Gastroesophageal sphincter (tissue), 4 donors: Measurements from ENCODE around the gene S100Z. TPM values are rescaled to one million over a fixed set of nuclear protein-coding genes. Genes with fewer than 3 reads are reported as not detected.

ENCODE experiments used
- ATAC-seq: fragments of 150-250 bp; one replicate; pipeline ENCODE4 v1.9.1; 2016; ENCODE audit warnings: mild to moderate bottlenecking, moderate library complexity
- H3K27ac ChIP-seq, 4 donors: fragments of 200-600 bp; sonication (generic) in 3 of 4; 1 replicate in 3 of 4; 2 replicates in 1 of 4; pipeline ENCODE4 v1.5.1; 2016 to 2019
- H3K27me3 ChIP-seq: fragments of 200-600 bp; sonication (generic); one replicate; pipeline ENCODE4 v1.5.1; 2019
- H3K36me3 ChIP-seq, 2 donors: fragments of 200-600 bp; sonication (generic); one replicate each; pipeline ENCODE4 v1.5.1; 2019; ENCODE audit warnings: control low read depth in 1 of 2
- H3K4me1 ChIP-seq, 3 donors: fragments of 200-600 bp; sonication (generic); 1 replicate in 2 of 3; 2 replicates in 1 of 3; pipeline ENCODE4 v1.5.1; 2016 to 2019; ENCODE audit warnings: control low read depth in 2 of 3
- H3K4me3 ChIP-seq, 2 donors: fragments of 200-600 bp; sonication (generic); one replicate each; pipeline ENCODE4 v1.5.1; 2019; ENCODE audit warnings: mild to moderate bottlenecking in 1 of 2, moderate library complexity in 1 of 2
- H3K9me3 ChIP-seq, 3 donors: fragments of 200-600 bp; sonication (generic); one replicate each; pipeline ENCODE4 v1.5.1; 2017 to 2019; ENCODE audit warnings: control low read depth in 2 of 3
- EP300 ChIP-seq: sonication (generic); formaldehyde crosslinking; IDR thresholded peaks from one replicate; pipeline ENCODE4 v1.6.1; 2017; ENCODE audit warnings: antibody characterized with exemption, mild to moderate bottlenecking
- POLR2A ChIP-seq, 2 donors: fragments of 450-650 bp; IDR thresholded peaks; one replicate each; pipeline ENCODE4 v1.6.1; 2017; ENCODE audit warnings: antibody characterized with exemption in 2 of 2, mild to moderate bottlenecking in 2 of 2, moderate library complexity in 1 of 2
- POLR2AphosphoS5 ChIP-seq: sonication (generic); formaldehyde crosslinking; IDR thresholded peaks from one replicate; pipeline ENCODE4 v1.6.1; 2017; ENCODE audit warnings: antibody characterized with exemption
- WGBS, 2 donors: methylation state at CpG; one replicate each; pipeline ENCODE4 v1.1.5; 2018; ENCODE audit warnings: low coverage in 1 of 2; 5-methylcytosine and 5-hydroxymethylcytosine counted together
- small RNA-seq, 4 donors: library from RNA; depleted of rRNA; stranded (forward); fragments of <200 nt; gene quantifications; one replicate each; pipeline ENCODE3, GENCODE V24; 2016
- total RNA-seq, 4 donors: library from RNA; depleted of rRNA; stranded (reverse); fragments of >200 nt; gene quantifications; one replicate each; pipeline ENCODE4 v1.1.0, GENCODE V29; 2016
- TF ChIP-seq, protein P1 (sequence below), 4 experiments: fragments of 200-600 bp in 2 of 4; fragments of 450-650 bp in 2 of 4; sonication (generic) in 1 of 4; IDR thresholded peaks; one replicate each; pipeline ENCODE4 v1.5.1; 2017 to 2019; ENCODE audit warnings: antibody characterized with exemption in 4 of 4, mild to moderate bottlenecking in 2 of 4, moderate library complexity in 2 of 4

S100Z gene
- total RNA-seq, 4 donors from 2014 or later: not detected

DNA sequence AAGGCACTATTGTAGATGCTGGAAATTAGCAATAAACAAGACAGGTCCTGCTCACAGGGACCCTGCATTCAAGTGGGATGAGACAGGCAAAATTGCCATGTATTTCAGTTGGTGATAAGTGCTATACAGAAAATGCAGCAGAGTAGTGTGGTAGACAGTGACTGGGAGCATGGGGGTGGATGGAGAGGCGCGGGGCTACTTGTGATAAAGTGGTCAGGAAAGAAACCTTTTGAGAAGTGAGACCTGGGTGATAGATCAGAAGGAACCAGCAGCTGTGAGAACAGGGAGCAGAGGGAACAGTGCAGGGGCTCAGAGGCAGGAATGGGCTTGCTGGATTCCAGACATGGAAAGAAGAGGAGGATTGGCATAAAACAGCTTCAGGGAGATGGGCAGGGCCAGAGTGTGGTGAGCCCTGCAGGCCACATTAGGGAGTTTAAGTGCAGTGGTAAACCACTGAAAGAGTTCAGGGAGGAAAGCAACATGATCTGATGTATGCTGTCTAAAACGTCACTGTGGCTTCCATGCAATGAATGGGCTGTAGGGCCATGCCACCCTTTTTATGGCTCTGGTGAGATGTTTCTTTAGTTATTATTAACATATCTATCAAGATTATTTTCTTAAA lies 110.3 kb downstream of the S100Z start:
- peaks cover 16% of the 10 kb centered on the region for H3K27me3 ChIP-seq
- no peak overlapping the region for H3K27ac ChIP-seq
- TF ChIP-seq, protein P1, sequence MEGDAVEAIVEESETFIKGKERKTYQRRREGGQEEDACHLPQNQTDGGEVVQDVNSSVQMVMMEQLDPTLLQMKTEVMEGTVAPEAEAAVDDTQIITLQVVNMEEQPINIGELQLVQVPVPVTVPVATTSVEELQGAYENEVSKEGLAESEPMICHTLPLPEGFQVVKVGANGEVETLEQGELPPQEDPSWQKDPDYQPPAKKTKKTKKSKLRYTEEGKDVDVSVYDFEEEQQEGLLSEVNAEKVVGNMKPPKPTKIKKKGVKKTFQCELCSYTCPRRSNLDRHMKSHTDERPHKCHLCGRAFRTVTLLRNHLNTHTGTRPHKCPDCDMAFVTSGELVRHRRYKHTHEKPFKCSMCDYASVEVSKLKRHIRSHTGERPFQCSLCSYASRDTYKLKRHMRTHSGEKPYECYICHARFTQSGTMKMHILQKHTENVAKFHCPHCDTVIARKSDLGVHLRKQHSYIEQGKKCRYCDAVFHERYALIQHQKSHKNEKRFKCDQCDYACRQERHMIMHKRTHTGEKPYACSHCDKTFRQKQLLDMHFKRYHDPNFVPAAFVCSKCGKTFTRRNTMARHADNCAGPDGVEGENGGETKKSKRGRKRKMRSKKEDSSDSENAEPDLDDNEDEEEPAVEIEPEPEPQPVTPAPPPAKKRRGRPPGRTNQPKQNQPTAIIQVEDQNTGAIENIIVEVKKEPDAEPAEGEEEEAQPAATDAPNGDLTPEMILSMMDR (IDR thresholded peaks at IDR 0.05): no peak
- no peak for TF ChIP-seq POLR2A (IDR thresholded peaks at IDR 0.05)
- no peak for TF ChIP-seq POLR2AphosphoS5
- no peak for TF ChIP-seq EP300
- no peak for ATAC-seq
- H3K36me3 ChIP-seq: no peaks in the 10 kb centered on the region
- H3K4me1 ChIP-seq: no peaks in the 10 kb centered on the region
- H3K4me3 ChIP-seq: no peak overlapping the region
- 63 to 67% methylated on average over 3 of the region's 3 CpGs for WGBS, 2 donors
- no peaks in the 10 kb centered on the region for H3K9me3 ChIP-seq

DNA sequence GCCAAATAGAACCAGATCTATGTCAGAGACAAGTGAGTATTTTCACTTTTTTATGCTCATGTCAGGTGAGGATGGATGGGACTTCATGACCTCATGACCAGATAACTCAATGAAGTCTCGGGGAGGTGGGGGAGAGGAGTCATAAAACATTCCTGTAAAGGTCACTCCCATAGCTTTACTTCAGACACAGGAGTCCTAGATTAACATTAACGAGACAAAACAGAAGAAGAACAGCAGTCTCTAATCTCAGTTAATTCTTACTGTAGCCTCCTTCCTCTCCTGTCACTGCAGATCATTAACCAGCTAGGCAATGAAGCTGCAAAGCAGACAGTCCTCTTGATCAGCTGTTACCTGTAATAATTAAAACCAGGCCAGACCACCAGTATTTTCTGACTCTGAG lies 114.2 kb downstream of the S100Z start:
- H3K4me1 ChIP-seq: no peaks in the 10 kb centered on the region
- no peak overlapping the region for H3K4me3 ChIP-seq
- peaks cover 4% of the 10 kb centered on the region for H3K27me3 ChIP-seq
- no peak for TF ChIP-seq POLR2AphosphoS5
- no peak for TF ChIP-seq POLR2A (IDR thresholded peaks at IDR 0.05)
- TF ChIP-seq EP300: no peak
- TF ChIP-seq, protein P1 (IDR thresholded peaks at IDR 0.05): no peak
- ATAC-seq: no peak
- H3K36me3 ChIP-seq: no peaks in the 10 kb centered on the region
- WGBS, 2 donors: 45 to 80% methylated on average over 1 to 2 of the region's 2 CpGs
- H3K27ac ChIP-seq: no peak overlapping the region
- no peaks in the 10 kb centered on the region for H3K9me3 ChIP-seq

Small RNAs within 50 kb of the gene (small RNA-seq; reads per million reads assigned to genes)
- 0 reads per million in 4 donors for gene RN7SL208P
- 0 reads per million in 4 donors for gene RNU6ATAC36P

Other genes starting within 250 kb of the S100Z start
- 1 to 10 TPM; 2.4 to 8.4 (median 5.1) TPM for gene F2RL2, start 226.6 kb upstream of the S100Z start, total RNA-seq
- gene F2R, start 133.9 kb upstream of the S100Z start, total RNA-seq: 10 to 100 TPM in 3 of 4 donors, 1 to 10 TPM in 1; 7.5 to 20.9 (median 11.3) TPM
- 1 to 10 TPM in 1 of 4 donors, under 1 TPM in 2, not detected in 1; 0.50 to 3.4 (median 0.81) TPM for gene F2RL1, start 31.0 kb upstream of the S100Z start, total RNA-seq
- 1 to 10 TPM in 3 of 4 donors, not detected in 1; 1.7 to 4.0 (median 2.3) TPM for gene CRHBP, start 103.0 kb downstream of the S100Z start, total RNA-seq
- gene AGGF1, start 180.4 kb downstream of the S100Z start, total RNA-seq: 10 to 100 TPM; 17.5 to 21.2 (median 19.0) TPM
- gene ZBED3, start 237.3 kb downstream of the S100Z start, total RNA-seq: 10 to 100 TPM in 2 of 4 donors, 1 to 10 TPM in 2; 3.2 to 16.2 (median 9.2) TPM